Neural cell (in vitro differentiated cells): Measurements from ENCODE around the gene SLC35E1. TPM values are rescaled to one million over a fixed set of nuclear protein-coding genes. Genes with fewer than 3 reads are reported as not detected.

Experiments
- H2AFZ ChIP-seq: fragments of 200-600, 300-800 bp; sonication (generic), shearing (Covaris generic); 2 replicates; pipeline ENCODE4 v1.6.0; 2014; ENCODE audit warnings: low read depth, mild to moderate bottlenecking, antibody characterized with exemption, low read length, moderate library complexity
- H3F3A ChIP-seq: fragments of 200-600 bp; shearing (Covaris generic); 2 replicates; pipeline ENCODE4 v1.6.1; 2016; ENCODE audit warnings: mild to moderate bottlenecking, moderate library complexity, mixed read lengths, antibody characterized with exemption, low read length; ENCODE audit not compliant: insufficient read depth, poor library complexity, severe bottlenecking
- H3K27ac ChIP-seq: fragments of 200-600, 300-800 bp; sonication (generic), shearing (Covaris generic); 2 replicates; pipeline ENCODE4 v1.5.1; 2014; ENCODE audit warnings: mild to moderate bottlenecking, low read length, moderate library complexity
- H3K27me3 ChIP-seq: fragments of 300-800, 200-600 bp; sonication (generic), shearing (Covaris generic); 2 replicates; pipeline ENCODE4 v1.6.0; 2014; ENCODE audit warnings: mild to moderate bottlenecking, low read depth, low read length, moderate library complexity; ENCODE audit not compliant: insufficient read depth
- H3K36me3 ChIP-seq: fragments of 300-800, 200-600 bp; sonication (generic), shearing (Covaris generic); 2 replicates; pipeline ENCODE4 v1.5.1; 2014; ENCODE audit warnings: mild to moderate bottlenecking, antibody characterized with exemption, low read length, moderate library complexity; ENCODE audit not compliant: insufficient read depth
- H3K4me2 ChIP-seq: fragments of 300-800, 200-600 bp; sonication (generic), shearing (Covaris generic); 2 replicates; pipeline ENCODE4 v1.6.0; 2014; ENCODE audit warnings: mild to moderate bottlenecking, low read length
- H3K4me3 ChIP-seq: fragments of 300-800, 200-600 bp; sonication (generic), shearing (Covaris generic); 2 replicates; pipeline ENCODE4 v1.5.1; 2014; ENCODE audit warnings: mild to moderate bottlenecking, low read length, moderate library complexity
- H3K79me2 ChIP-seq: fragments of 200-600 bp; shearing (Covaris generic); replicated peaks from 2 replicates; pipeline ENCODE4 v1.6.0; 2014; ENCODE audit warnings: mild to moderate bottlenecking, low read length, moderate library complexity; ENCODE audit not compliant: insufficient read depth
- H3K9ac ChIP-seq: fragments of 300-800, 200-600 bp; sonication (generic), shearing (Covaris generic); 2 replicates; pipeline ENCODE4 v1.6.1; 2016; ENCODE audit warnings: mild to moderate bottlenecking, low read length, mixed read lengths
- H3K9me2 ChIP-seq: fragments of 200-600 bp; shearing (Covaris generic); 2 replicates; pipeline ENCODE4 v1.6.1; 2016; ENCODE audit warnings: mild to moderate bottlenecking, low read length, mixed read lengths; ENCODE audit not compliant: insufficient read depth
- H3K9me3 ChIP-seq: fragments of 200-600, 300-800 bp; sonication (generic), shearing (Covaris generic); 2 replicates; pipeline ENCODE4 v1.6.1; 2016; ENCODE audit warnings: mild to moderate bottlenecking, mixed run types, low read length, moderate library complexity, mixed read lengths
- H4K20me1 ChIP-seq: fragments of 200-600 bp; shearing (Covaris generic); 2 replicates; pipeline ENCODE4 v1.6.1; 2016; ENCODE audit warnings: mild to moderate bottlenecking, mixed run types; ENCODE audit not compliant: insufficient read depth
- CTCF ChIP-seq: fragments of 450-650 bp; IDR thresholded peaks from 2 replicates; pipeline ENCODE4 v1.5.1; 2014; ENCODE audit warnings: antibody characterized with exemption, mild to moderate bottlenecking, moderate library complexity; ENCODE audit not compliant: poor library complexity, severe bottlenecking
- EP300 ChIP-seq: fragments of 450-650 bp; conservative IDR thresholded peaks from 2 replicates; pipeline ENCODE4 v1.6.1; 2014; ENCODE audit warnings: antibody characterized with exemption, mild to moderate bottlenecking, moderate library complexity; ENCODE audit not compliant: poor library complexity, severe bottlenecking
- EZH2 ChIP-seq: fragments of 200-600, 300-800 bp; shearing (Covaris generic), sonication (generic); IDR thresholded peaks from 2 replicates; pipeline ENCODE4 v1.6.1; 2014; ENCODE audit warnings: antibody characterized with exemption, low read length, borderline replicate concordance, mild to moderate bottlenecking; ENCODE audit not compliant: insufficient read depth, poor library complexity, severe bottlenecking
- MXI1 ChIP-seq: fragments of 450-650 bp; conservative IDR thresholded peaks from 2 replicates; pipeline ENCODE4 v1.6.1; 2014; ENCODE audit warnings: antibody characterized with exemption, mild to moderate bottlenecking; ENCODE audit not compliant: poor library complexity, severe bottlenecking
- POLR2AphosphoS5 ChIP-seq: IDR thresholded peaks from 2 replicates; pipeline ENCODE4 v1.6.1; 2012
- RAD21 ChIP-seq: fragments of 450-650 bp; conservative IDR thresholded peaks from 2 replicates; pipeline ENCODE4 v1.6.1; 2014; ENCODE audit warnings: antibody characterized with exemption, mild to moderate bottlenecking, moderate library complexity
- REST ChIP-seq: IDR thresholded peaks from 2 replicates; pipeline ENCODE4 v1.6.1; 2012; ENCODE audit warnings: borderline replicate concordance
- SMC3 ChIP-seq: fragments of 450-650 bp; conservative IDR thresholded peaks from 2 replicates; pipeline ENCODE4 v1.6.1; 2014; ENCODE audit warnings: antibody characterized with exemption, mild to moderate bottlenecking, moderate library complexity; ENCODE audit not compliant: poor library complexity
- TAF1 ChIP-seq: IDR thresholded peaks from 2 replicates; pipeline ENCODE4 v1.6.1; 2012; ENCODE audit warnings: low read depth
- polyA plus RNA-seq: library from polyadenylated mRNA; depleted of rRNA; stranded (reverse); fragments of >200 nt; gene quantifications from 2 replicates; pipeline ENCODE4 v1.2.3, GENCODE V29; 2014

Gene SLC35E1
- polyA plus RNA-seq, 1 donor from 2014 or later: 23.9 TPM

GRCh38 chr19:16541526-16542044 is 30.6 kb downstream of the SLC35E1 start:
- peak; percentile 38 for TF ChIP-seq SMC3
- TF ChIP-seq RAD21: no peak
- Histone ChIP-seq H2AFZ (peak overlapping the region; percentile 47), H3K79me2 (peaks cover 47% of the 10 kb centered on the region)

GRCh38 chr19:16540948-16541347 is 31.3 kb downstream of the SLC35E1 start:
- Histone ChIP-seq H3K27ac (no peak overlapping the region), H4K20me1 (peaks cover 2% of the 10 kb centered on the region), H2AFZ (no peak overlapping the region), H3F3A (no peaks in the 10 kb centered on the region), H3K27me3 (no peaks in the 10 kb centered on the region), H3K4me3 (peak overlapping the region; percentile 77), H3K9me2 (no peaks in the 10 kb centered on the region), H3K9ac (peak overlapping the region; percentile 87), H3K79me2 (peaks cover 47% of the 10 kb centered on the region), H3K36me3 (no peaks in the 10 kb centered on the region), H3K4me2 (peak overlapping the region; percentile 94), H3K9me3 (no peaks in the 10 kb centered on the region)
- no peak for TF ChIP-seq EZH2

More at GRCh38 chr19:16541526-16542044, 30.6 kb downstream of the SLC35E1 start:
- Histone ChIP-seq H3F3A (no peaks in the 10 kb centered on the region), H3K9me2 (no peaks in the 10 kb centered on the region), H3K4me2 (peak overlapping the region; percentile 94), H3K9ac (peak overlapping the region; percentile 87), H3K27ac (peak overlapping the region; percentile 71), H3K36me3 (no peaks in the 10 kb centered on the region), H3K9me3 (no peaks in the 10 kb centered on the region), H3K27me3 (no peaks in the 10 kb centered on the region), H4K20me1 (peaks cover 2% of the 10 kb centered on the region), H3K4me3 (peak overlapping the region; percentile 77)

- Histone ChIP-seq H3K36me3 (no peaks in the 10 kb centered on the region), H3K27me3 (no peaks in the 10 kb centered on the region), H3K4me2 (no peak overlapping the region), H3K79me2 (peaks cover 30% of the 10 kb centered on the region), H3F3A (no peaks in the 10 kb centered on the region), H3K9me3 (no peaks in the 10 kb centered on the region), H3K27ac (no peak overlapping the region), H3K9ac (no peak overlapping the region), H3K9me2 (no peaks in the 10 kb centered on the region), H2AFZ (no peak overlapping the region), H4K20me1 (peaks cover 2% of the 10 kb centered on the region), H3K4me3 (no peak overlapping the region)
- TF ChIP-seq RAD21 (no peak), TAF1 (no peak), EP300 (no peak), EZH2 (no peak), CTCF (no peak), MXI1 (no peak), SMC3 (no peak), POLR2AphosphoS5 (no peak), REST (no peak)
These were observed 35.1 kb downstream of the SLC35E1 start for GRCh38 chr19:16537111-16537510.
